HG02610 (cell line): ENCODE data around the gene NR1D1.
A peak's percentile ranks its signal among the peaks of the same experiment; 100 is the strongest.
"Not testable (repeated sequence)": the region's sequence is repeated elsewhere in the genome, so short reads cannot be mapped to it uniquely, and the experiment has no call there.

ENCODE experiments used
- ATAC-seq: cut with Tn5 transposase; IDR thresholded peaks from one replicate; pipeline ENCODE4 v1.9.1; 2021; ENCODE audit warnings: mild to moderate bottlenecking, moderate library complexity; ENCODE audit not compliant: unreplicated experiment

NR1D1 gene

GRCh38 chr17:40100419-40100668 lies at the start of gene NR1D1:
Gene NR1D1 (minus strand): TSS chr17:40100589. CDS start chr17:40100094, 495 bp downstream.
- no peak for ATAC-seq

GRCh38 chr17:40148527-40148926 lies 48.1 kb upstream of the NR1D1 start:
- no peak for ATAC-seq

- ATAC-seq: no peak
Observed at GRCh38 chr17:40145476-40145875, 45.1 kb upstream of the NR1D1 start.

GRCh38 chr17:40143166-40143565 lies 42.8 kb upstream of the NR1D1 start:
- not testable (repeated sequence) for ATAC-seq

- no peak for ATAC-seq
Observed at GRCh38 chr17:40139566-40140058, 39.2 kb upstream of the NR1D1 start.

GRCh38 chr17:40135817-40136216 lies 35.4 kb upstream of the NR1D1 start:
- no peak for ATAC-seq

- ATAC-seq: no peak
Observed at GRCh38 chr17:40134184-40134583, 33.8 kb upstream of the NR1D1 start.

GRCh38 chr17:40130352-40131042 lies 30.1 kb upstream of the NR1D1 start:
- no peak for ATAC-seq

GRCh38 chr17:40129498-40129897 lies 29.1 kb upstream of the NR1D1 start:
- no peak for ATAC-seq

- ATAC-seq: no peak
Observed at GRCh38 chr17:40124279-40125141, 24.1 kb upstream of the NR1D1 start.

- no peak for ATAC-seq
Observed at GRCh38 chr17:40123811-40124114, 23.4 kb upstream of the NR1D1 start.

GRCh38 chr17:40122999-40123810 lies 22.8 kb upstream of the NR1D1 start:
- peak; percentile 21 for ATAC-seq

- peak; percentile 28 for ATAC-seq
Observed at GRCh38 chr17:40122136-40122998, 22.0 kb upstream of the NR1D1 start.

- ATAC-seq: peak; percentile 52
Observed at GRCh38 chr17:40121181-40122135, 21.1 kb upstream of the NR1D1 start, which contains the start of gene MSL1. Gene MSL1 (plus strand): TSS chr17:40121971. CDS start chr17:40122613, 642 bp downstream.

GRCh38 chr17:40115101-40115436 lies 14.7 kb upstream of the NR1D1 start:
- ATAC-seq: no peak

- no peak for ATAC-seq
Observed at GRCh38 chr17:40113907-40114245, 13.5 kb upstream of the NR1D1 start.

GRCh38 chr17:40113110-40113906 lies 12.9 kb upstream of the NR1D1 start:
- peak; percentile 75 for ATAC-seq

GRCh38 chr17:40112718-40113109 lies 12.3 kb upstream of the NR1D1 start:
- no peak for ATAC-seq

GRCh38 chr17:40112191-40112711 lies 11.9 kb upstream of the NR1D1 start:
- ATAC-seq: no peak
